Neural crest cell (in vitro differentiated cells): Measurements from ENCODE around the gene TAS2R16. TPM values are rescaled to one million over a fixed set of nuclear protein-coding genes. Genes with fewer than 3 reads are reported as not detected.

Experiments used
- DNase-seq: peaks from one replicate; pipeline ENCODE4 v3.0.0; 2021; ENCODE audit warnings: low read depth, mixed read lengths, low spot score
- H3K27ac Mint-ChIP-seq: one replicate; pipeline ENCODE4 v1.8.0; 2021; ENCODE audit warnings: mild to moderate bottlenecking, mixed read lengths; ENCODE audit not compliant: unreplicated experiment
- H3K27me3 Mint-ChIP-seq: 2 replicates; pipeline ENCODE4 v1.8.0; 2021; ENCODE audit warnings: low read depth, mild to moderate bottlenecking, mixed read lengths
- H3K36me3 Mint-ChIP-seq: 2 replicates; pipeline ENCODE4 v1.8.0; 2021; ENCODE audit warnings: low read depth, mild to moderate bottlenecking, mixed read lengths
- H3K4me1 Mint-ChIP-seq: 2 replicates; pipeline ENCODE4 v1.8.0; 2021; ENCODE audit warnings: mixed read lengths
- H3K4me3 Mint-ChIP-seq: one replicate; pipeline ENCODE4 v1.8.0; 2021; ENCODE audit warnings: mild to moderate bottlenecking, mixed read lengths
- H3K9me3 Mint-ChIP-seq: 2 replicates; pipeline ENCODE4 v1.8.0; 2021; ENCODE audit warnings: mixed read lengths
- CTCF ChIP-seq: fragments of 200-600 bp; sonication (generic); conservative IDR thresholded peaks from 2 replicates; pipeline ENCODE4 v1.5.0; 2021; ENCODE audit warnings: antibody characterized with exemption, mild to moderate bottlenecking
- total RNA-seq: library from RNA; stranded (reverse); gene quantifications from 2 replicates; pipeline ENCODE4 v1.2.1, GENCODE V29; 2021

The TAS2R16 gene
- total RNA-seq, 1 donor from 2014 or later = not detected

GRCh38 chr7:123022576-123022975 is 27.1 kb upstream of the TAS2R16 start:
- H3K9me3 Mint-ChIP-seq = peaks cover 12% of the 10 kb centered on the region
- H3K36me3 Mint-ChIP-seq = peaks cover 3% of the 10 kb centered on the region
- no peaks in the 10 kb centered on the region for H3K4me1 Mint-ChIP-seq
- TF ChIP-seq CTCF = no peak
- no peak overlapping the region for H3K27ac Mint-ChIP-seq
- no peak for DNase-seq
- H3K27me3 Mint-ChIP-seq = no peaks in the 10 kb centered on the region
- no peak overlapping the region for H3K4me3 Mint-ChIP-seq

- no peaks in the 10 kb centered on the region for H3K27me3 Mint-ChIP-seq
- TF ChIP-seq CTCF = no peak
- H3K4me1 Mint-ChIP-seq = peaks cover 15% of the 10 kb centered on the region
- H3K27ac Mint-ChIP-seq = no peak overlapping the region
- peaks cover 3% of the 10 kb centered on the region for H3K9me3 Mint-ChIP-seq
- H3K36me3 Mint-ChIP-seq = no peaks in the 10 kb centered on the region
- DNase-seq = no peak
- no peak overlapping the region for H3K4me3 Mint-ChIP-seq
Measured at GRCh38 chr7:123012435-123012834, 16.9 kb upstream of the TAS2R16 start.

GRCh38 chr7:123011766-123012369 is 16.4 kb upstream of the TAS2R16 start:
- Mint-ChIP-seq H3K36me3 (no peaks in the 10 kb centered on the region), H3K27ac (no peak overlapping the region), H3K27me3 (no peaks in the 10 kb centered on the region), H3K4me1 (peaks cover 15% of the 10 kb centered on the region), H3K4me3 (no peak overlapping the region), H3K9me3 (peaks cover 3% of the 10 kb centered on the region)
- DNase-seq = no peak
- no peak for TF ChIP-seq CTCF

- Mint-ChIP-seq H3K4me3 (no peak overlapping the region), H3K9me3 (no peaks in the 10 kb centered on the region), H3K27ac (no peak overlapping the region), H3K4me1 (peaks cover 15% of the 10 kb centered on the region), H3K36me3 (no peaks in the 10 kb centered on the region), H3K27me3 (no peaks in the 10 kb centered on the region)
- no peak for TF ChIP-seq CTCF
- DNase-seq = no peak
Measured at GRCh38 chr7:123004931-123005330, 9.4 kb upstream of the TAS2R16 start.

- Mint-ChIP-seq H3K36me3 (no peaks in the 10 kb centered on the region), H3K27ac (peak overlapping the region; percentile 36), H3K27me3 (no peaks in the 10 kb centered on the region), H3K9me3 (no peaks in the 10 kb centered on the region), H3K4me3 (no peak overlapping the region), H3K4me1 (peaks cover 10% of the 10 kb centered on the region)
- DNase-seq = no peak
- TF ChIP-seq CTCF = no peak
Measured at GRCh38 chr7:123003539-123004126, 8.1 kb upstream of the TAS2R16 start.
